Body of pancreas (tissue), 4 donors: ENCODE measurements around the gene RAB8B.

ENCODE experiments used
- POLR2A ChIP-seq, 3 donors: fragments of 450-650 bp; IDR thresholded peaks; one replicate each; pipeline ENCODE4 v1.6.1; 2016; ENCODE audit warnings: antibody characterized with exemption in 3 of 3, mild to moderate bottlenecking in 2 of 3
- TF ChIP-seq, protein P1 (sequence below), 7 experiments: fragments of 450-650 bp in 4 of 7; fragments of 200-600 bp in 3 of 7; sonication (generic) in 3 of 7; IDR thresholded peaks; one replicate each; pipeline ENCODE4 v1.5.1; 2016 to 2019; ENCODE audit warnings: antibody characterized with exemption in 7 of 7

DNA sequence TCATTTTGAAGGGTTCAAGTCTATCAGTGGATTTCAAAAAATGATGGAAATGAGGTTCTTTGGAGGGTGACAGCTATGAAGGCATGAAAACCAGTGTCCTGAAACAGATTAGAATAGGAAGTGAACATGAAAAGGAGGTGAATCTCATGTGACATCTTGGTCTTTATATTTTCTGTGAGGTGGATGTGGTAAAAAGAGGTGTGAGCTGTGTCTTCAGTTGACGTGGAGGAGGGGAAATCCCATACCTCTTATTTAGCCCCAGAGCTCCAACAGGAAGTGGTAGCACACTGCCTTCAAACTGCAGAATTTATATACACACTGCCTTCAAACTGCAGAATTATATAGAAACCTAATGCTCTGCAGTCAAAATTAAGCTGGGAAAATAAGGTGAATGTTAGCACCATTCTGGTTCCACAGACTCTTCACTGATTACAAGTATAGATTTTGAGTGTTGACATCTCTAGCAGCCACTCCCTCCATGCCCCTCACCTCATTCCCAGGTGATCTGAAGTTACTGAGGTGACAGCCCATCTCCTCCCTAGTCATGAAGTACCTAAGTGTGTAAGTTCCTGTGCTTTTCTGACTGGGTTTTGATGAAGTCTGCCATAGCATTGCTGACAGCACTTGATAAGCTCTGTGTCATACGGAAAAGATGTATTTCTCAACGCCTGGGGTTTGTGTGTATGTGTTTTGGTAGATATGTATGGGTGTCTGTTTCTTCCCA lies 2.7 kb downstream of the RAB8B start:
- TF ChIP-seq, protein P1, sequence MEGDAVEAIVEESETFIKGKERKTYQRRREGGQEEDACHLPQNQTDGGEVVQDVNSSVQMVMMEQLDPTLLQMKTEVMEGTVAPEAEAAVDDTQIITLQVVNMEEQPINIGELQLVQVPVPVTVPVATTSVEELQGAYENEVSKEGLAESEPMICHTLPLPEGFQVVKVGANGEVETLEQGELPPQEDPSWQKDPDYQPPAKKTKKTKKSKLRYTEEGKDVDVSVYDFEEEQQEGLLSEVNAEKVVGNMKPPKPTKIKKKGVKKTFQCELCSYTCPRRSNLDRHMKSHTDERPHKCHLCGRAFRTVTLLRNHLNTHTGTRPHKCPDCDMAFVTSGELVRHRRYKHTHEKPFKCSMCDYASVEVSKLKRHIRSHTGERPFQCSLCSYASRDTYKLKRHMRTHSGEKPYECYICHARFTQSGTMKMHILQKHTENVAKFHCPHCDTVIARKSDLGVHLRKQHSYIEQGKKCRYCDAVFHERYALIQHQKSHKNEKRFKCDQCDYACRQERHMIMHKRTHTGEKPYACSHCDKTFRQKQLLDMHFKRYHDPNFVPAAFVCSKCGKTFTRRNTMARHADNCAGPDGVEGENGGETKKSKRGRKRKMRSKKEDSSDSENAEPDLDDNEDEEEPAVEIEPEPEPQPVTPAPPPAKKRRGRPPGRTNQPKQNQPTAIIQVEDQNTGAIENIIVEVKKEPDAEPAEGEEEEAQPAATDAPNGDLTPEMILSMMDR (IDR thresholded peaks at IDR 0.05): no peak
- no peak for TF ChIP-seq POLR2A (IDR thresholded peaks at IDR 0.05)
